Measurements from ENCODE around the gene HEATR3. TPM values are rescaled to one million over a fixed set of nuclear protein-coding genes. Genes with fewer than 3 reads are reported as not detected.

The HEATR3 gene
- total and polyA plus RNA-seq, 2 of the 13 experiments (the other 11 are each of a cell fraction or from before 2014, with no cell fraction given): 22.4 to 52.4 TPM

DNA sequence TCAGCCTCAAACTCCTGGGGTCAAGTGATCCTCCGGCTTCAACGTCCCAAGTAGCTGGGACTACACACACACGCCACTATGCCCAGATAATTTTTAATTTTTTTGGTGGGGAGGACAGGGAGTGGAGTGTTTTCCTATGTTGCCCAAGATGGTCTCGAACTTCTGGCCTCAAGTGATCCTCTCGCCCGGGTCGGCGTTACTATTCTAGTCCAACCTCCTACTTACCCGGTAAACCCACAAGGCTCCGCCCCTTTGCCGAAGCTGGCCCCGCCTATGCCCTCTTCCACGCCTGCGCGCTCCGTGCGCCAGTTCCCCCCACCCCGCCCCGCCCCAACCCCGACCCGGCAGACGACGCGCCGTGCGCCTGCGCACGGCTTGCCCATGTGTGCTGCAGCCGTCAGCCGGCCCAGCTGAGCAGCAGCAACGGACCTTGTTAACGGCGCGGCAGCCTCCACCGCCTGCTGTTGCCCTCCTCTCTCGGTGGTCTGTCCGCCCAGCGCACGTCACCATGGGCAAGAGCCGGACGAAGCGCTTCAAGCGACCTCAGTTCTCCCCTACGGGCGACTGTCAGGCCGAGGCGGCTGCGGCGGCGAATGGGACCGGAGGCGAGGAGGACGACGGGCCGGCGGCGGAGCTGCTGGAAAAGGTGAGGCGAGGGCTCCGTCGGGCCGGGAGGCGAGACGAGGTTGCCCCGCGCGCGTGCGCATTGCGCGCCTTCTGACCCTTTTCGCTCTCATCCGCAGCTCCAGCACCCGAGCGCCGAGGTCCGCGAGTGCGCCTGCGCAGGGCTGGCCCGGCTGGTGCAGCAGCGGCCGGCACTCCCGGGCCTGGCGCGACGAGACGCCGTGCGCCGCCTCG, at the start of gene HEATR3 (continued):
- TF ChIP-seq RARA (CRISPR knock-in tag; IDR thresholded peaks at IDR 0.05) (peak; percentile 37; the same call in 1 of the 2 replicates), NFYB (CRISPR knock-in tag; IDR thresholded peaks at IDR 0.05) (no peak; the same call in 1 of the 2 replicates), NCOA5 (CRISPR knock-in tag; IDR thresholded peaks at IDR 0.05) (no peak), ZNF703 (CRISPR knock-in tag; IDR thresholded peaks at IDR 0.05; ENCODE audit: borderline replicate concordance) (no peak), KLF12 (CRISPR knock-in tag; IDR thresholded peaks at IDR 0.05; ENCODE audit: borderline replicate concordance) (no peak), ZSCAN9 (CRISPR knock-in tag; IDR thresholded peaks at IDR 0.05; ENCODE audit: borderline replicate concordance) (peak; percentile 35; the same call in 1 of the 2 replicates), ZNF615 (CRISPR knock-in tag; IDR thresholded peaks at IDR 0.05; ENCODE audit: borderline replicate concordance) (no peak), SYNCRIP (IDR thresholded peaks at IDR 0.05; ENCODE audit: insufficient read depth, low read depth, low read length) (no peak), MXD4 (CRISPR knock-in tag; IDR thresholded peaks at IDR 0.05) (peak; percentile 93; the same call in 1 of the 2 replicates), RELA (CRISPR knock-in tag; IDR thresholded peaks at IDR 0.05) (peak; percentile 30; the same call in 1 of the 2 replicates), JUN (CRISPR knock-in tag; IDR thresholded peaks at IDR 0.05) (no peak; the same call in 1 of the 2 replicates), ZNF180 (CRISPR knock-in tag; IDR thresholded peaks at IDR 0.05; ENCODE audit: borderline replicate concordance, low read depth) (0 out of 2 replicates have a peak, but pooled peaks have one; percentile 61), ZKSCAN8 (CRISPR knock-in tag; IDR thresholded peaks at IDR 0.05; ENCODE audit: borderline replicate concordance) (peak; percentile 32), ZNF484 (CRISPR knock-in tag; IDR thresholded peaks at IDR 0.05; ENCODE audit: borderline replicate concordance, low read depth) (0 out of 2 replicates have a peak, but pooled peaks have one; percentile 71)
- TF ChIP-seq, protein P1, sequence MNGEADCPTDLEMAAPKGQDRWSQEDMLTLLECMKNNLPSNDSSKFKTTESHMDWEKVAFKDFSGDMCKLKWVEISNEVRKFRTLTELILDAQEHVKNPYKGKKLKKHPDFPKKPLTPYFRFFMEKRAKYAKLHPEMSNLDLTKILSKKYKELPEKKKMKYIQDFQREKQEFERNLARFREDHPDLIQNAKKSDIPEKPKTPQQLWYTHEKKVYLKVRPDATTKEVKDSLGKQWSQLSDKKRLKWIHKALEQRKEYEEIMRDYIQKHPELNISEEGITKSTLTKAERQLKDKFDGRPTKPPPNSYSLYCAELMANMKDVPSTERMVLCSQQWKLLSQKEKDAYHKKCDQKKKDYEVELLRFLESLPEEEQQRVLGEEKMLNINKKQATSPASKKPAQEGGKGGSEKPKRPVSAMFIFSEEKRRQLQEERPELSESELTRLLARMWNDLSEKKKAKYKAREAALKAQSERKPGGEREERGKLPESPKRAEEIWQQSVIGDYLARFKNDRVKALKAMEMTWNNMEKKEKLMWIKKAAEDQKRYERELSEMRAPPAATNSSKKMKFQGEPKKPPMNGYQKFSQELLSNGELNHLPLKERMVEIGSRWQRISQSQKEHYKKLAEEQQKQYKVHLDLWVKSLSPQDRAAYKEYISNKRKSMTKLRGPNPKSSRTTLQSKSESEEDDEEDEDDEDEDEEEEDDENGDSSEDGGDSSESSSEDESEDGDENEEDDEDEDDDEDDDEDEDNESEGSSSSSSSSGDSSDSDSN (CRISPR knock-in tag; IDR thresholded peaks at IDR 0.05): peak; percentile 89
- TF ChIP-seq, protein P2, sequence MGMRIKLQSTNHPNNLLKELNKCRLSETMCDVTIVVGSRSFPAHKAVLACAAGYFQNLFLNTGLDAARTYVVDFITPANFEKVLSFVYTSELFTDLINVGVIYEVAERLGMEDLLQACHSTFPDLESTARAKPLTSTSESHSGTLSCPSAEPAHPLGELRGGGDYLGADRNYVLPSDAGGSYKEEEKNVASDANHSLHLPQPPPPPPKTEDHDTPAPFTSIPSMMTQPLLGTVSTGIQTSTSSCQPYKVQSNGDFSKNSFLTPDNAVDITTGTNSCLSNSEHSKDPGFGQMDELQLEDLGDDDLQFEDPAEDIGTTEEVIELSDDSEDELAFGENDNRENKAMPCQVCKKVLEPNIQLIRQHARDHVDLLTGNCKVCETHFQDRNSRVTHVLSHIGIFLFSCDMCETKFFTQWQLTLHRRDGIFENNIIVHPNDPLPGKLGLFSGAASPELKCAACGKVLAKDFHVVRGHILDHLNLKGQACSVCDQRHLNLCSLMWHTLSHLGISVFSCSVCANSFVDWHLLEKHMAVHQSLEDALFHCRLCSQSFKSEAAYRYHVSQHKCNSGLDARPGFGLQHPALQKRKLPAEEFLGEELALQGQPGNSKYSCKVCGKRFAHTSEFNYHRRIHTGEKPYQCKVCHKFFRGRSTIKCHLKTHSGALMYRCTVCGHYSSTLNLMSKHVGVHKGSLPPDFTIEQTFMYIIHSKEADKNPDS (CRISPR knock-in tag; IDR thresholded peaks at IDR 0.05): 0 out of 2 replicates have a peak, but pooled peaks have one; percentile 58
- TF ChIP-seq, protein P3, sequence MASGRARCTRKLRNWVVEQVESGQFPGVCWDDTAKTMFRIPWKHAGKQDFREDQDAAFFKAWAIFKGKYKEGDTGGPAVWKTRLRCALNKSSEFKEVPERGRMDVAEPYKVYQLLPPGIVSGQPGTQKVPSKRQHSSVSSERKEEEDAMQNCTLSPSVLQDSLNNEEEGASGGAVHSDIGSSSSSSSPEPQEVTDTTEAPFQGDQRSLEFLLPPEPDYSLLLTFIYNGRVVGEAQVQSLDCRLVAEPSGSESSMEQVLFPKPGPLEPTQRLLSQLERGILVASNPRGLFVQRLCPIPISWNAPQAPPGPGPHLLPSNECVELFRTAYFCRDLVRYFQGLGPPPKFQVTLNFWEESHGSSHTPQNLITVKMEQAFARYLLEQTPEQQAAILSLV (CRISPR knock-in tag; IDR thresholded peaks at IDR 0.05; ENCODE audit: borderline replicate concordance): peak; percentile 65; the same call in 1 of the 2 replicates
- TF ChIP-seq, protein P4, sequence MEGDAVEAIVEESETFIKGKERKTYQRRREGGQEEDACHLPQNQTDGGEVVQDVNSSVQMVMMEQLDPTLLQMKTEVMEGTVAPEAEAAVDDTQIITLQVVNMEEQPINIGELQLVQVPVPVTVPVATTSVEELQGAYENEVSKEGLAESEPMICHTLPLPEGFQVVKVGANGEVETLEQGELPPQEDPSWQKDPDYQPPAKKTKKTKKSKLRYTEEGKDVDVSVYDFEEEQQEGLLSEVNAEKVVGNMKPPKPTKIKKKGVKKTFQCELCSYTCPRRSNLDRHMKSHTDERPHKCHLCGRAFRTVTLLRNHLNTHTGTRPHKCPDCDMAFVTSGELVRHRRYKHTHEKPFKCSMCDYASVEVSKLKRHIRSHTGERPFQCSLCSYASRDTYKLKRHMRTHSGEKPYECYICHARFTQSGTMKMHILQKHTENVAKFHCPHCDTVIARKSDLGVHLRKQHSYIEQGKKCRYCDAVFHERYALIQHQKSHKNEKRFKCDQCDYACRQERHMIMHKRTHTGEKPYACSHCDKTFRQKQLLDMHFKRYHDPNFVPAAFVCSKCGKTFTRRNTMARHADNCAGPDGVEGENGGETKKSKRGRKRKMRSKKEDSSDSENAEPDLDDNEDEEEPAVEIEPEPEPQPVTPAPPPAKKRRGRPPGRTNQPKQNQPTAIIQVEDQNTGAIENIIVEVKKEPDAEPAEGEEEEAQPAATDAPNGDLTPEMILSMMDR (CRISPR knock-in tag; IDR thresholded peaks at IDR 0.05): no peak; the same call in 1 of the 2 replicates
- TF ChIP-seq, protein P5, sequence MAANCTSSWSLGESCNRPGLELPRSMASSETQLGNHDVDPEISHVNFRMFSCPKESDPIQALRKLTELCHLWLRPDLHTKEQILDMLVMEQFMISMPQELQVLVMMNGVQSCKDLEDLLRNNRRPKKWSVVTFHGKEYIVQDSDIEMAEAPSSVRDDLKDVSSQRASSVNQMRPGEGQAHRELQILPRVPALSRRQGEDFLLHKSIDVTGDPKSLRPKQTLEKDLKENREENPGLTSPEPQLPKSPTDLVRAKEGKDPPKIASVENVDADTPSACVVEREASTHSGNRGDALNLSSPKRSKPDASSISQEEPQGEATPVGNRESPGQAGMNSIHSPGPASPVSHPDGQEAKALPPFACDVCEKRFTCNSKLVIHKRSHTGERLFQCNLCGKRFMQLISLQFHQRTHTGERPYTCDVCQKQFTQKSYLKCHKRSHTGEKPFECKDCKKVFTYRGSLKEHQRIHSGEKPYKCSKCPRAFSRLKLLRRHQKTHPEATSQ (CRISPR knock-in tag; IDR thresholded peaks at IDR 0.05; ENCODE audit: borderline replicate concordance): no peak

Data from HepG2 (cell line).